Pulmonary artery endothelial cell (primary cell): ENCODE measurements around the gene OR7D2. TPM values are rescaled to one million over a fixed set of nuclear protein-coding genes. Genes with fewer than 3 reads are reported as not detected.

ENCODE experiments used
- DNase-seq: peaks from one replicate; pipeline ENCODE4 v3.0.0-alpha.2; 2011; ENCODE audit warnings: low read depth, low spot score
- total RNA-seq: library from RNA; depleted of rRNA; stranded (reverse); fragments of >200 nt; gene quantifications from 2 replicates; pipeline ENCODE4 v1.2.3, GENCODE V29; 2014

OR7D2 gene
- total RNA-seq, 1 donor from 2014 or later, result not detected

DNA sequence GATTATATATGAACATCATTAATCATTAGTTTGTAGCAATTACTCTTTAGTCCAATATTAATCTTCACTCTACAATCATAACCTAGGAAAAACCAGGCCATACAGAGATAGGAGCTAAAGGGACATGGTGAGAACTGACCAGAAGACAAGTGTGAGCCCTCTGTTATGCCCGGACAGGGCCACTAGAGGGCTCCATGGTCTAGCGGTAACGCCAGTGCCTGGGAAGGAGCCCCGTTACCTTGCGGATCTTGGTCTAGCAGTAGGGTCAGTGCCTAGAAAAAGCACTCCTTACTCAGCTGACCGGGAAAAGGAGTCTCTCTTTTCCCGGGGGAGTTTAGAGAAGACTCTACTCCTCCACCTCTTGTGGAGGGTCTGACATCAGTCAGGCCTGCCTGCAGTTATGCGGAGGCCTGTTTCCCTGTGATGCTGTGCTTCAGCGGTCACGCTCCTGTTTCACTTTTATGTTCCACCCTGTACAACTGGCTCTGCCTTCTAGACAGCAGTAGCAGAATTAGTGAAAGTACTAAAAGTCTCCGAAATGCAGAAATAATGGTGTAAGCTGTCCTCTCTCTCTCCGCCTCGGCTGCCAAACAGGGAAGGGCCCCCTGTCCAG is 26.8 kb downstream of the OR7D2 start:
- DNase-seq, result no peak

DNA sequence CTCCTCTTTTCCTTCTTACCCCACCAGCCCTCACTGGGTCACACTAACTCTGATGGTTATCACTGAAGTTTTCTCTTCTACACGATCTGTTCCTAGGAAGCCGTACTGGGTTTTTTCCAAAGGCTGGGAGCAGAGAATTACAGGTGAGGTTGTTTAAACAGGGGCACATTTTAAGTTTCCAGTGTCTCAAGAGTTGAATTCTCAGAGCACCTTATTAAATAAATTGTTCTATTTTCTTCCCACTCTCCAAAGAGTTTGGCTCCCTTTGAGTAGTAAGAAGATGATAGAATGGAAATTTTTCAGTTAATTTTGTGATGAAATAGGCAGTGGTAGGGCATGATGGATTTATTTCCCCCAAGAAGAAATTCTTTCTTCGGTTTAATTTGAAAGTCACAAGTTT is 40.7 kb downstream of the OR7D2 start, which contains the start of gene OR7D4:
TSS of gene OR7D4 (minus strand) at position 101 of the 400 bp plus-strand sequence. CDS start 4,752 bp downstream, outside the sequence.
- DNase-seq, result no peak

Other genes with a start within 250 kb of the OR7D2 start
- under 0.01 TPM in 1 of 2 replicates, not detected in the other for gene MUC16, start 168.6 kb upstream of the OR7D2 start, total RNA-seq
- not detected in 2 replicates for gene OR1M1, start 91.9 kb upstream of the OR7D2 start, total RNA-seq
- gene OR7G2, start 71.5 kb upstream of the OR7D2 start, total RNA-seq, result not detected in 2 replicates
- not detected in 2 replicates for gene OR7G1, start 63.2 kb upstream of the OR7D2 start, total RNA-seq
- not detected in 2 replicates for gene OR7G3, start 52.0 kb upstream of the OR7D2 start, total RNA-seq
- gene ZNF317, start 38.6 kb upstream of the OR7D2 start, total RNA-seq, result 13.9 and 17.2 TPM in 2 replicates
- gene OR7D4, start 40.6 kb downstream of the OR7D2 start, total RNA-seq, result not detected in 2 replicates
- gene OR7E24, start 72.0 kb downstream of the OR7D2 start, total RNA-seq, result not detected in 2 replicates
- gene ZNF699, start 130.9 kb downstream of the OR7D2 start, total RNA-seq, result 3.9 and 6.0 TPM in 2 replicates
- gene ZNF559, start 145.2 kb downstream of the OR7D2 start, total RNA-seq, result 7.6 and 11.5 TPM in 2 replicates
- 0.40 and 1.4 TPM in 2 replicates for gene ZNF177, start 184.0 kb downstream of the OR7D2 start, total RNA-seq